ENCODE data around the gene DYNLT2. TPM values are rescaled to one million over a fixed set of nuclear protein-coding genes. Genes with fewer than 3 reads are reported as not detected.

Gene DYNLT2
- total and polyA plus RNA-seq, 7 donors: 0.73 to 2.8 (median 1.0) TPM

- peaks cover 3 to 8% of the 10 kb centered on the region in 2 donors for H3K36me3 ChIP-seq (ENCODE audit: insufficient read depth in 1 of 2, low read depth in 1 of 2)
- H3K4me3 ChIP-seq: no peak overlapping the region
- H3K9me3 ChIP-seq: no peaks in the 10 kb centered on the region
- no peaks in the 10 kb centered on the region for H3K4me1 ChIP-seq
- H3K27me3 ChIP-seq (ENCODE audit: insufficient read depth in 3 of 3, low read length in 2 of 3): peaks cover 0 to 2% (median 0%) of the 10 kb centered on the region in 3 donors
- H3K27ac ChIP-seq: no peak overlapping the region
- intact Hi-C loops (cut with DNase I): no loop called here
- 81 to 87% (median 85%) methylated on average over 3 of the region's 3 CpGs for WGBS, 3 donors
- peak in 1 of 4 donors; percentile 44 for ATAC-seq
- no peak for TF ChIP-seq CTCF (IDR thresholded peaks at IDR 0.05)
- no peak for DNase-seq
Measured at GRCh38 chr6:169692516-169692915, 58.9 kb downstream of the DYNLT2 start.

DNA sequence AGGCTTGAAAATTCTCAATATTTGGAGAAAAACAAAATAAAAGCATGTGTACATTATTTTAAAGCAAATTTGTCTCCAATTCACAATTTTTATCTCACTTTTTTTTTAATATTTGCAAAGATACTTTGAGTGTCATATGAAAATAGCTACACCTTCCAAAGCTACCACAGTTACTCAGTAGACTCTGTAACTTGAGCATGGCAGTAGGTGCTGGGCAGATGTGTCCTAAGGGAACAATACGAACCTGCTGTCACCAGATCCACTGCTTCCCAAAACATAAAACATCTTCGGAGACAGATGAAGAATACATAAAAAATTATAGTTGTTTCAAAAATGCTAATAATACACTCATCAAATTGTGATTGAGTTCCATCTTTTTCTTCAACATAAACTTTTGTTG lies 60.1 kb downstream of the DYNLT2 start:
- Histone ChIP-seq H3K4me3 (no peak overlapping the region), H3K9me3 (no peaks in the 10 kb centered on the region), H3K4me1 (no peaks in the 10 kb centered on the region), H3K36me3 (ENCODE audit: insufficient read depth in 1 of 2, low read depth in 1 of 2) (peaks cover 4 to 21% of the 10 kb centered on the region in 2 donors), H3K27ac (no peak overlapping the region), H3K27me3 (ENCODE audit: insufficient read depth in 3 of 3, low read length in 2 of 3) (peaks cover 0 to 2% (median 0%) of the 10 kb centered on the region in 3 donors)
- ATAC-seq (peak in 1 of 4 donors; percentile 65), DNase-seq (no peak)
- 35 to 80% (median 66%) methylated on average over 2 of the region's 2 CpGs for WGBS, 3 donors
- TF ChIP-seq CTCF (IDR thresholded peaks at IDR 0.05): no peak
- intact Hi-C loops (cut with DNase I): no loop called here

Other genes starting within 250 kb of the DYNLT2 start
- gene WDR27, start 49.5 kb downstream of the DYNLT2 start, total RNA-seq: 10 to 100 TPM in 1 of 4 donors, 1 to 10 TPM in 3; 4.7 to 14.4 (median 5.8) TPM
- gene WDR27, start 49.5 kb downstream of the DYNLT2 start, polyA plus RNA-seq: 1 to 10 TPM; 3.1 to 8.3 (median 5.5) TPM
- 10 to 100 TPM; 16.5 to 23.6 (median 20.0) TPM for gene C6orf120, start 49.4 kb downstream of the DYNLT2 start, total RNA-seq
- 10 to 100 TPM in 2 of 3 donors, 1 to 10 TPM in 1; 9.2 to 42.1 (median 18.7) TPM for gene C6orf120, start 49.4 kb downstream of the DYNLT2 start, polyA plus RNA-seq
- 10 to 100 TPM; 47.1 to 59.8 (median 50.9) TPM for gene PHF10, start 27.1 kb downstream of the DYNLT2 start, total RNA-seq
- gene PHF10, start 27.1 kb downstream of the DYNLT2 start, polyA plus RNA-seq: 10 to 100 TPM; 20.2 to 66.6 (median 29.4) TPM
- 10 to 100 TPM in 3 of 4 donors, 1 to 10 TPM in 1; 9.4 to 11.8 (median 11.2) TPM for gene ERMARD, start 50 bp upstream of the DYNLT2 start, total RNA-seq
- gene ERMARD, start 50 bp upstream of the DYNLT2 start, polyA plus RNA-seq: 10 to 100 TPM in 2 of 3 donors, 1 to 10 TPM in 1; 7.9 to 13.3 (median 11.4) TPM